PC-3 (cell line): ENCODE measurements around the gene GON7. TPM values are rescaled to one million over a fixed set of nuclear protein-coding genes. Genes with fewer than 3 reads are reported as not detected.

Experiments used
- ATAC-seq: fragments of 200-7000 bp; cut with Tn5 transposase; 2 replicates; pipeline ENCODE4 v1.9.1; 2020; ENCODE audit warnings: mild to moderate bottlenecking, moderate library complexity
- BruUV-seq: library from RNA; stranded (reverse); fragments of 400-500 nt; replicated peaks from 2 replicates; lab custom pipeline; 2021; lab: Mats Ljungman, UMichigan
- CTCF ChIA-PET: fragments of 300-600 bp; sonication (Branson Sonifier 250); formaldehyde crosslinking; loops from one replicate; lab custom pipeline; 2022; ENCODE audit warnings: antibody characterized with exemption; lab: Charles Lee
- POLR2A ChIA-PET: fragments of 300-600 bp; sonication (Branson Sonifier 250); formaldehyde crosslinking; loops from one replicate; lab custom pipeline; 2022; ENCODE audit warnings: antibody characterized with exemption; ENCODE audit not compliant: unreplicated experiment; lab: Charles Lee
- DNase-seq: peaks from one replicate; pipeline ENCODE4 v3.0.0-alpha.2; 2015
- H2AFZ ChIP-seq: fragments of 300-600 bp; sonication (generic); 2 replicates; pipeline ENCODE4 v1.6.0; 2016; ENCODE audit warnings: antibody characterized with exemption, low read length
- H3F3A ChIP-seq: fragments of 300-600 bp; sonication (generic); one replicate; pipeline ENCODE4 v1.6.0; 2017; ENCODE audit warnings: antibody characterized with exemption, low read length, control low read depth, mild to moderate bottlenecking; ENCODE audit not compliant: unreplicated experiment
- H3K27ac ChIP-seq: fragments of 300-600 bp; sonication (generic); 2 replicates; pipeline ENCODE4 v1.5.1; 2016; ENCODE audit warnings: mild to moderate bottlenecking, low read length
- H3K27me3 ChIP-seq: fragments of 300-600 bp; sonication (generic); 2 replicates; pipeline ENCODE4 v1.6.1; 2016; ENCODE audit warnings: low read length, mixed read lengths
- H3K36me3 ChIP-seq: fragments of 300-600 bp; sonication (generic); 2 replicates; pipeline ENCODE4 v1.6.1; 2016; ENCODE audit warnings: low read depth, mixed run types, low read length, mixed read lengths
- H3K4me1 ChIP-seq: fragments of 300-600 bp; sonication (generic); 2 replicates; pipeline ENCODE4 v1.5.1; 2016; ENCODE audit warnings: low read length; ENCODE audit not compliant: insufficient read depth
- H3K4me2 ChIP-seq: fragments of 300-600 bp; sonication (generic); 2 replicates; pipeline ENCODE4 v1.6.0; 2016; ENCODE audit warnings: low read length
- H3K4me3 ChIP-seq: fragments of 300-600 bp; sonication (generic); 2 replicates; pipeline ENCODE4 v1.5.1; 2016; ENCODE audit warnings: mild to moderate bottlenecking, low read length, mixed read lengths
- H3K79me2 ChIP-seq: fragments of 300-600 bp; sonication (generic); 2 replicates; pipeline ENCODE4 v1.6.1; 2017; ENCODE audit warnings: low read length, mixed read lengths
- H3K9ac ChIP-seq: fragments of 300-600 bp; sonication (generic); 2 replicates; pipeline ENCODE4 v1.6.0; 2016; ENCODE audit warnings: mild to moderate bottlenecking, low read length
- H3K9me2 ChIP-seq: fragments of 300-600 bp; sonication (generic); replicated peaks from 2 replicates; pipeline ENCODE4 v1.6.1; 2016; ENCODE audit warnings: mixed run types, low read length, mixed read lengths
- H3K9me3 ChIP-seq: fragments of 300-600 bp; sonication (generic); 2 replicates; pipeline ENCODE4 v1.6.1; 2016; ENCODE audit warnings: low read length, mixed read lengths
- H4K20me1 ChIP-seq: fragments of 300-600 bp; sonication (generic); 2 replicates; pipeline ENCODE4 v1.6.1; 2016; ENCODE audit warnings: low read length, mixed read lengths
- CTCF ChIP-seq: fragments of 300-600 bp; sonication (generic); conservative IDR thresholded peaks from 2 replicates; pipeline ENCODE4 v1.5.1; 2017; ENCODE audit warnings: antibody characterized with exemption, low read depth, mild to moderate bottlenecking, low read length
- EZH2 ChIP-seq: fragments of 300-600 bp; sonication (generic); IDR thresholded peaks from one replicate; pipeline ENCODE4 v1.6.1; 2017; ENCODE audit warnings: antibody characterized with exemption, mild to moderate bottlenecking, low read length; ENCODE audit not compliant: unreplicated experiment
- EZH2phosphoT487 ChIP-seq: fragments of 300-600 bp; sonication (generic); IDR thresholded peaks from 2 replicates; pipeline ENCODE4 v1.6.1; 2018; ENCODE audit warnings: mild to moderate bottlenecking, antibody characterized with exemption, low read length, borderline replicate concordance
- intact Hi-C: fragments of 100-400 bp; cut with micrococcal nuclease; formaldehyde crosslinking; loops from 2 replicates; pipeline ENCODE4 v1.9.0; 2023
- total RNA-seq: library from RNA; depleted of rRNA; stranded (reverse); fragments of >200 nt; gene quantifications from 2 replicates; pipeline ENCODE4 v1.2.3, GENCODE V29; 2014

The GON7 gene
- total RNA-seq, 1 experiment from 2014 or later: 45.4 TPM

- H3K4me2 ChIP-seq: 0 out of 2 replicates have a peak overlapping the region, but pooled peaks have one; percentile 73
- H3K4me1 ChIP-seq: peaks cover 29% of the 10 kb centered on the region
- no peak for ATAC-seq
- ChIA-PET POLR2A (no interaction called here), CTCF (no interaction called here)
- no peaks in the 10 kb centered on the region for H3F3A ChIP-seq
- H3K4me3 ChIP-seq: no peak overlapping the region
- H2AFZ ChIP-seq: peak overlapping the region; percentile 65; the same call in 1 of the 2 replicates
- intact Hi-C loops: no loop called here
- H3K9ac ChIP-seq: peak overlapping the region; percentile 45; the same call in 1 of the 2 replicates
- peak overlapping the region; percentile 50 for H3K27ac ChIP-seq
- no peak for TF ChIP-seq CTCF
- no peak for TF ChIP-seq EZH2phosphoT487
- TF ChIP-seq EZH2: no peak
- no peaks in the 10 kb centered on the region for H3K9me3 ChIP-seq
- no peaks in the 10 kb centered on the region for H3K9me2 ChIP-seq
- peaks cover 4% of the 10 kb centered on the region; the same call in 1 of the 2 replicates for H3K36me3 ChIP-seq
- H4K20me1 ChIP-seq: no peaks in the 10 kb centered on the region
- DNase-seq: no peak
- H3K27me3 ChIP-seq: no peaks in the 10 kb centered on the region
- no peaks in the 10 kb centered on the region for H3K79me2 ChIP-seq
- no TSS peak for BruUV-seq
These were observed 25.3 kb upstream of the GON7 start for GRCh38 chr14:93232159-93232558.

DNA sequence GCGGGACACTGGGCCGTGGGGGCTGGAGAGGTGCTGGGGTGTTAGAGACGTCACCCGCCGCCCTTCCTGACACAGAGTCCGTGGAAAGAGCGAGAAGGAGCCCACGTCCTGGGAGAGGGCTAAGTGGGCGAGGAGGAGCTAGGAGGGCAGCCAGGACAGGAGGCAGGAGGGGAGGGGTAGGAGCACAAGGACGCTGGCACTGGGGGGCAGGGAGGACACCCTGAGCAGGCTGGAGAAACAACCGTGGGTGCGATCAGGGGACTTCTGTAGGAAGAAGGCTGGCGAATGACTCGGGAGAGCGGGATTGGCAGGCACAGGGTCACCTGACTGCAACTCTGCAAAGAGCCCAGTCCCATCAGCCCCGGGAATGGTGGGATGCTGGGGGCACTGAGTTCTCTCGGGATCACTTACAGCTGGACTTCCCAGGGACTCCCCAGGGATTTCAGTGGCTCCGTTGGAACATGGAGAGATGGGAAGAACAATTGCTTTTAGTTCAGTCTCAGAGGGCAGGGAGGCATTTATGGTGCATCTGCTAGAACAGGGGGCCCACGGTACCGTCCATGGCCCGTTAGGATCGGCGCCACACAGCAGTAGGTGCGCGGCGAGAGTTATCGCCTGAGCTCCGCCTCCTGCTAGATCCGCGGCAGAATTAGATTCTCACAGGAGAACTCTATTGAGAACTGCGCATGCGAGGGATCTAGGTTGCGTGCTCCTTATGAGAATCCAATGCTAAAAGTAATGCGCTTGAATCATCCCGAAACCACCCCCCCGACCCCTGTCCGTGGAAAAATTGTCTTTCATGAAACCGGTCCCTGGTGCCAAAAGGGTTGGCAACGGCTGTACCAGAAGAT lies 24.5 kb upstream of the GON7 start:
- no peaks in the 10 kb centered on the region for H4K20me1 ChIP-seq
- intact Hi-C loops: no loop called here
- no peaks in the 10 kb centered on the region for H3K9me3 ChIP-seq
- no peaks in the 10 kb centered on the region for H3K27me3 ChIP-seq
- ATAC-seq (peak; percentile 7; the same call in 1 of the 2 replicates), DNase-seq (peak; percentile 21)
- no peaks in the 10 kb centered on the region for H3K79me2 ChIP-seq
- peak overlapping the region; percentile 50; the same call in 1 of the 2 replicates for H3K27ac ChIP-seq
- peaks cover 10% of the 10 kb centered on the region; the same call in 1 of the 2 replicates for H3K36me3 ChIP-seq
- BruUV-seq: no TSS peak
- H3K4me2 ChIP-seq: peak overlapping the region; percentile 73
- peaks cover 29% of the 10 kb centered on the region for H3K4me1 ChIP-seq
- CTCF ChIA-PET: no interaction called here
- POLR2A ChIA-PET: interaction anchor here (0.6 kb wide), 1 partner anchor 12 kb away, joined by 3 read pairs; no protein-coding TSS in a partner anchor
- H2AFZ ChIP-seq: peak overlapping the region; percentile 65
- no peaks in the 10 kb centered on the region for H3F3A ChIP-seq
- H3K9ac ChIP-seq: peak overlapping the region; percentile 53
- peak overlapping the region; percentile 56 for H3K4me3 ChIP-seq
- H3K9me2 ChIP-seq: no peaks in the 10 kb centered on the region
- no peak for TF ChIP-seq EZH2phosphoT487
- no peak for TF ChIP-seq EZH2
- no peak for TF ChIP-seq CTCF
